ENCODE data around the gene DOK3. TPM values are rescaled to one million over a fixed set of nuclear protein-coding genes. Genes with fewer than 3 reads are reported as not detected.

The DOK3 gene
- total and polyA plus RNA-seq, 2 donors (not counting 1 experiment from before 2014, with no cell fraction given): 103 to 115 TPM

DNA sequence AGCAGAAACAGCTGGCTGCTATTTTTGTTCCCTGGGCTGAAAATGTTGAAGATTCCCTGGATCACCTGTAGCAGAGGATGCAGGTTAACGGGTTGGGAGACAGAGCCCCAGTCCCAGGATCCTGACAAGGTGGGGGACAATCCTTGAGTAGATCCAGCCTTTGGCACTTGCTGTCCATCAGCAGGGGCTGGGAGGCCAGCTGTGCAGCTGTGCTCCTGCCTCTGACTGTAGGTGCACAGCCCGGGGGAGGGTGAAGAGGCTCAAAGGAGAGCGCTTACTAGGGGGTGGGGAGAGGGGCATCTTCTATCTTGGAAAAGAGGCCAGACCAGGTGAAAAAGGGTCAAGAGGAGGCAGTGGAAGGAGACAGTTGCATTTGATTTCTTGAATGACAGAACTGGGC, 10.6 kb upstream of the DOK3 start:
- Mint-ChIP-seq H3K27ac (peak overlapping the region; percentile 2), H3K4me1 (peaks cover 42% of the 10 kb centered on the region), H3K9me3 (ENCODE audit: insufficient read depth) (no peaks in the 10 kb centered on the region), H3K27me3 (no peaks in the 10 kb centered on the region), H3K4me3 (no peak overlapping the region)
- CTCF ChIA-PET: no interaction called here
- POLR2A ChIA-PET: interaction anchor here (0.6 kb wide), 1 partner anchor 598 kb away, joined by 3 read pairs; no protein-coding TSS in a partner anchor
- Histone ChIP-seq H3K4me3 (ENCODE audit: control extremely low read depth in 1 of 5, extremely low read depth in 1 of 5, insufficient read depth in 1 of 5, low read depth in 2 of 5, low read length in 4 of 5) (no peak overlapping the region), H3K4me1 (ENCODE audit: control insufficient read depth in 2 of 2, insufficient read depth in 2 of 2, low read length in 2 of 2) (peaks cover 7 to 27% of the 10 kb centered on the region in 2 donors), H3K79me2 (ENCODE audit: control insufficient read depth, insufficient read depth, low read length) (peaks cover 39% of the 10 kb centered on the region), H2AFZ (ENCODE audit: insufficient read depth, low read depth, low read length, poor library complexity, severe bottlenecking) (no peak overlapping the region), H3K27me3 (replicated peaks in 1 of 4; ENCODE audit: control extremely low read depth in 1 of 4, control insufficient read depth in 3 of 4, insufficient read depth in 4 of 4, low read length in 3 of 4) (no peaks in the 10 kb centered on the region), H3K27ac (ENCODE audit: low read length in 2 of 2) (no peak overlapping the region), H4K20me1 (ENCODE audit: control insufficient read depth, insufficient read depth, low read length, poor library complexity, severe bottlenecking) (peaks cover 26% of the 10 kb centered on the region), H3K9me3 (ENCODE audit: control extremely low read depth in 1 of 3, control insufficient read depth in 2 of 3, insufficient read depth in 1 of 3, low read length in 2 of 3) (no peaks in the 10 kb centered on the region), H3K36me3 (replicated peaks in 1 of 2; ENCODE audit: control extremely low read depth in 1 of 2, control insufficient read depth in 1 of 2, extremely low read depth in 1 of 2, insufficient read depth in 2 of 2, low read length in 1 of 2) (peaks cover 0 to 47% of the 10 kb centered on the region in 2 experiments), H3K4me2 (replicated peaks; ENCODE audit: low read depth, low read length, poor library complexity, severe bottlenecking) (no peak overlapping the region), H3K9ac (ENCODE audit: low read length) (no peak overlapping the region)
- whole genome bisulfite sequencing (ENCODE audit: insufficient coverage): 90% methylated on average over 3 of the region's 3 CpGs
- intact Hi-C loops (cut with micrococcal nuclease): no loop called here
- TF ChIP-seq EZH2 (IDR thresholded peaks at IDR 0.05; ENCODE audit: borderline replicate concordance, insufficient read depth, low read depth, low read length, poor library complexity, severe bottlenecking): no peak
- TF ChIP-seq, protein P1, sequence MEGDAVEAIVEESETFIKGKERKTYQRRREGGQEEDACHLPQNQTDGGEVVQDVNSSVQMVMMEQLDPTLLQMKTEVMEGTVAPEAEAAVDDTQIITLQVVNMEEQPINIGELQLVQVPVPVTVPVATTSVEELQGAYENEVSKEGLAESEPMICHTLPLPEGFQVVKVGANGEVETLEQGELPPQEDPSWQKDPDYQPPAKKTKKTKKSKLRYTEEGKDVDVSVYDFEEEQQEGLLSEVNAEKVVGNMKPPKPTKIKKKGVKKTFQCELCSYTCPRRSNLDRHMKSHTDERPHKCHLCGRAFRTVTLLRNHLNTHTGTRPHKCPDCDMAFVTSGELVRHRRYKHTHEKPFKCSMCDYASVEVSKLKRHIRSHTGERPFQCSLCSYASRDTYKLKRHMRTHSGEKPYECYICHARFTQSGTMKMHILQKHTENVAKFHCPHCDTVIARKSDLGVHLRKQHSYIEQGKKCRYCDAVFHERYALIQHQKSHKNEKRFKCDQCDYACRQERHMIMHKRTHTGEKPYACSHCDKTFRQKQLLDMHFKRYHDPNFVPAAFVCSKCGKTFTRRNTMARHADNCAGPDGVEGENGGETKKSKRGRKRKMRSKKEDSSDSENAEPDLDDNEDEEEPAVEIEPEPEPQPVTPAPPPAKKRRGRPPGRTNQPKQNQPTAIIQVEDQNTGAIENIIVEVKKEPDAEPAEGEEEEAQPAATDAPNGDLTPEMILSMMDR (IDR thresholded peaks at IDR 0.05): no peak
- ATAC-seq (ENCODE audit: low read depth): no peak
- no peak for DNase-seq

DNA sequence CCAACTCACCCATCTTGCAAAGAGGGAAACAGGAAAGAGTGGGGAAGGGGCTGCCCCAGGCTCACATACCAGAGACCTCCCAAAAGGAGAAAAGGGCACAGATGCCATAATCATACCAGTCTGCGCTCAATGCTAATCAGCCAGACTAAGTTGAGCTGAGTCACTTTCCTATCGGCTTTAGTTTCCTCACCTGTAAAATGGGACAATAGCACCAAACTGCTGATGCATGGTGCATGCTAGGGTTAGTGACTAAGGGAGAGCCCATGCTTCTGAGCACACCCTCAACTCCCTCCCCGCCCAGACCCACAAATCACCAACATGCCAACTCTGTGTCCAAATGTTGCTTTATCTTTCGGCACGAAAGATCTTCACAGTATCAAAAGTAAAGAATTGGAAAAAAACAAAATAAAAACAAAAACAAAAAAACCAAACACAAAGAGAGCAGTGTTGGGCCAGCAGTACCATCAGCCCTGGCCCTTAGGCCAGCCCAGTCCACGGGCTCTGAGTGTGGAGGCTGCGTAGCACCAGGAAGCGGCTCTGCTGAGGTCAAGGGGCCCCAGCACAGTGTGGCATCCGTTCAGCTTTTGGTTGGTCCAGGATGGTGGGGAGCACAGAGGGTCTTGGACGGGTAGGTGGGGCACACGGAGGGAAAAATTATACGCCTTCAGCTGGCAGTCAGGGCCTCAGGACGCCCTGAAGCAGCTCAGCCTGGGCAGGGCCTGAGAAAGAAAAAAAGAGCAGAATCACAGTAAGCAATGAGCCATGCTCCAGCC, 10.0 kb upstream of the DOK3 start:
- Histone ChIP-seq H3K79me2 (ENCODE audit: control insufficient read depth, insufficient read depth, low read length) (peaks cover 45% of the 10 kb centered on the region), H3K27me3 (replicated peaks in 1 of 4; ENCODE audit: control extremely low read depth in 1 of 4, control insufficient read depth in 3 of 4, insufficient read depth in 4 of 4, low read length in 3 of 4) (no peaks in the 10 kb centered on the region), H3K9ac (ENCODE audit: low read length) (no peak overlapping the region), H3K4me2 (replicated peaks; ENCODE audit: low read depth, low read length, poor library complexity, severe bottlenecking) (no peak overlapping the region), H4K20me1 (ENCODE audit: control insufficient read depth, insufficient read depth, low read length, poor library complexity, severe bottlenecking) (peaks cover 31% of the 10 kb centered on the region), H3K4me3 (ENCODE audit: control extremely low read depth in 1 of 5, extremely low read depth in 1 of 5, insufficient read depth in 1 of 5, low read depth in 2 of 5, low read length in 4 of 5) (no peak overlapping the region), H2AFZ (ENCODE audit: insufficient read depth, low read depth, low read length, poor library complexity, severe bottlenecking) (no peak overlapping the region), H3K27ac (ENCODE audit: low read length in 2 of 2) (peak overlapping the region in 1 of 2 donors; percentile 26), H3K9me3 (ENCODE audit: control extremely low read depth in 1 of 3, control insufficient read depth in 2 of 3, insufficient read depth in 1 of 3, low read length in 2 of 3) (no peaks in the 10 kb centered on the region), H3K4me1 (ENCODE audit: control insufficient read depth in 2 of 2, insufficient read depth in 2 of 2, low read length in 2 of 2) (peaks cover 7 to 27% of the 10 kb centered on the region in 2 donors), H3K36me3 (replicated peaks in 1 of 2; ENCODE audit: control extremely low read depth in 1 of 2, control insufficient read depth in 1 of 2, extremely low read depth in 1 of 2, insufficient read depth in 2 of 2, low read length in 1 of 2) (peaks cover 0 to 49% of the 10 kb centered on the region in 2 experiments)
- DNase-seq (no peak), ATAC-seq (ENCODE audit: low read depth) (no peak)
- TF ChIP-seq, protein P1 (IDR thresholded peaks at IDR 0.05): no peak
- intact Hi-C loops (cut with micrococcal nuclease): no loop called here
- POLR2A ChIA-PET: no interaction called here
- CTCF ChIA-PET: interaction anchor here (1.1 kb wide), 1 partner anchor 62 kb away, joined by 3 read pairs; no protein-coding TSS in a partner anchor
- H3K4me3 Mint-ChIP-seq: no peak overlapping the region
- 82% methylated on average over 8 of the region's 13 CpGs for WGBS (ENCODE audit: insufficient coverage)
- peaks cover 44% of the 10 kb centered on the region for H3K4me1 Mint-ChIP-seq
- H3K27ac Mint-ChIP-seq: no peak overlapping the region
- no peaks in the 10 kb centered on the region for H3K9me3 Mint-ChIP-seq (ENCODE audit: insufficient read depth)
- no peaks in the 10 kb centered on the region for H3K27me3 Mint-ChIP-seq
